ENCODE data around the gene PARK7.

GRCh38 chr1:7916501-7916830, 45.0 kb upstream of the PARK7 start:
- TF ChIP-seq CTCF (IDR thresholded peaks at IDR 0.05) (no peak), POLR2A (IDR thresholded peaks at IDR 0.05) (no peak)

Measured in right lobe of liver (tissue), 4 donors.